Measurements from ENCODE around the gene ACAA2. TPM values are rescaled to one million over a fixed set of nuclear protein-coding genes. Genes with fewer than 3 reads are reported as not detected.

The ACAA2 gene
- total and polyA plus RNA-seq, 10 of the 15 experiments (the other 5 are each of a cell fraction or from before 2014, with no cell fraction given) = 43.1 to 134 (median 64.6) TPM

DNA sequence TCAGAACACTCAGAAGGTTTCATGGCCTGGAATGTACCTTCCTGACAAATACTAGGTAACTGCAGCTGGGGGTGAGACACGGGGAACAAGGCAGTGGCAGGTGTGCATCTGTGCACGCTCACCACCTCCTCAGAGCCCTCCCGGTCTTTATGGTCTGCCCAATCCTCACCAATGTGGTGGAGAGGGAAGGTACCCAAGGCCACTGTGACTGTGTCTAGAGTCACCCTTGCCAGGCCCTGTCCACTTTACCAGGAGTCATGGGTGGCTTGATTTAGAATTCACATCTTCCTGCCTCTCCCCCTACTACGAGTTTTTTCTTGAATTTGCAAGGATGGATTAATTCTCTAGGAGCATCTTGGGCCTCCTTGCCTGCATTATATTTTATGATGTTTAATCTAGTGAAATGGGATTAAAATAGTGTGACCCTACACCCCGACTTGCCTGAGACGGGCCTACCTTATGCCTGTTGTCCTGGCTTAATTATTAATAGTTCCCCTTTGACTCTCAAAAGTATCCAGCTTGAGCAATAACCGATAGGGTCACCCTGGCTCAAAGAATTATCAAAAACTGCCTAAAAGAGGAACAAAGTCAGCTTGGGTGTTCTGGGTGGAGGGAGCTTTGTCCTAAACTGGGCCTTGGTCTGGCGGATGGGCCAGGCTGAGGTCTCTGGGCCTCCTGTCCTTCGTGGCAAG, 56.5 kb downstream of the ACAA2 start:
- no TSS peak for BruUV-seq (replicated peaks)
- ChIA-PET SMC1A (ENCODE audit: uncharacterized antibody, unreplicated experiment) (no interaction called here), POLR2A (no interaction called here), RAD21 (ENCODE audit: unreplicated experiment) (no interaction called here), CTCF (interaction anchor here (0.8 kb wide), 1 partner anchor 245 kb away, joined by 3 read pairs; no protein-coding TSS in a partner anchor)
- DNase-seq (ENCODE audit: low read depth, low spot score) (no peak), ATAC-seq (no peak), FAIRE-seq (no peak)
- no peaks in the 10 kb centered on the region for H3K79me2 ChIP-seq (ENCODE audit: control insufficient read depth, insufficient read depth, low read length)
- no peak overlapping the region for H2AFZ ChIP-seq (ENCODE audit: control insufficient read depth, low read depth, low read length)
- TF ChIP-seq ETV6 (conservative IDR thresholded peaks at IDR 0.05 in 1 of 2, IDR thresholded peaks at IDR 0.05 in 1 of 2; ENCODE audit: borderline replicate concordance in 1 of 2, low read depth in 1 of 2) (no peak), NR2C2 (IDR thresholded peaks at IDR 0.05; ENCODE audit: borderline replicate concordance, control insufficient read depth, insufficient read length, low read depth) (no peak), IRF4 (IDR thresholded peaks at IDR 0.05; ENCODE audit: low read depth, low read length) (no peak), RCOR1 (conservative IDR thresholded peaks at IDR 0.05; ENCODE audit: low read depth, low read length) (no peak), PML (IDR thresholded peaks at IDR 0.05; ENCODE audit: low read length) (no peak)
- TF ChIP-seq, protein P1, sequence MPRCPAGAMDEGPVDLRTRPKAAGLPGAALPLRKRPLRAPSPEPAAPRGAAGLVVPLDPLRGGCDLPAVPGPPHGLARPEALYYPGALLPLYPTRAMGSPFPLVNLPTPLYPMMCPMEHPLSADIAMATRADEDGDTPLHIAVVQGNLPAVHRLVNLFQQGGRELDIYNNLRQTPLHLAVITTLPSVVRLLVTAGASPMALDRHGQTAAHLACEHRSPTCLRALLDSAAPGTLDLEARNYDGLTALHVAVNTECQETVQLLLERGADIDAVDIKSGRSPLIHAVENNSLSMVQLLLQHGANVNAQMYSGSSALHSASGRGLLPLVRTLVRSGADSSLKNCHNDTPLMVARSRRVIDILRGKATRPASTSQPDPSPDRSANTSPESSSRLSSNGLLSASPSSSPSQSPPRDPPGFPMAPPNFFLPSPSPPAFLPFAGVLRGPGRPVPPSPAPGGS (IDR thresholded peaks at IDR 0.05; ENCODE audit: borderline replicate concordance, insufficient read depth, low read depth, low read length, poor library complexity, severe bottlenecking) = no peak
- intact Hi-C loops (cut with micrococcal nuclease; ENCODE audit: unreplicated experiment) (no loop called here), in situ Hi-C loops (cut with MboI) (no loop called here)
- no peak overlapping the region for H3K4me3 ChIP-seq
- H3K27ac ChIP-seq (ENCODE audit: control insufficient read depth, insufficient read depth) = no peak overlapping the region
- 26% methylated on average over 9 of the region's 9 CpGs for WGBS (ENCODE audit: insufficient coverage, insufficient replicate concordance, low lambda C conversion rate, missing lambda C conversion rate)
- H3K27me3 ChIP-seq (replicated peaks in 1 of 2; ENCODE audit: control insufficient read depth in 2 of 2, insufficient read depth in 2 of 2, low read length in 1 of 2) = peaks cover 2 to 4% of the 10 kb centered on the region in 2 experiments
- no peaks in the 10 kb centered on the region for H3K4me1 ChIP-seq (ENCODE audit: control insufficient read depth, insufficient read depth, low read length)
- no peaks in the 10 kb centered on the region for H3K9me3 ChIP-seq (replicated peaks; ENCODE audit: control insufficient read depth, insufficient read depth, low read length)
- no peaks in the 10 kb centered on the region for H4K20me1 ChIP-seq (ENCODE audit: control insufficient read depth, insufficient read depth)
- no peaks in the 10 kb centered on the region for H3K36me3 ChIP-seq (ENCODE audit: control insufficient read depth in 2 of 2, insufficient read depth in 2 of 2, low read length in 1 of 2)
- H3K9ac ChIP-seq (ENCODE audit: control insufficient read depth, insufficient read depth, low read length) = no peak overlapping the region
- no peak overlapping the region for H3K4me2 ChIP-seq (ENCODE audit: control insufficient read depth, insufficient read depth)
